A549 (cell line): ENCODE results near the gene ZFYVE28.

Source experiments
- BHLHE40 ChIP-seq: IDR thresholded peaks from 2 replicates; pipeline ENCODE4 v1.6.1; 2012; ENCODE audit warnings: low read depth, low read length, inconsistent platforms
- EP300 ChIP-seq, 2 experiments: fragments of >200 bp; sonication (Bioruptor Twin); formaldehyde crosslinking; IDR thresholded peaks; 2 replicates in 1 of 2; 3 replicates in 1 of 2; pipeline ENCODE4 v1.6.1; 2016 to 2017
- HOXB5 ChIP-seq: fragments of 250-450 bp; sonication (Bioruptor Pico); IDR thresholded peaks from 2 replicates; pipeline ENCODE4 v1.5.0; 2020; ENCODE audit warnings: mild to moderate bottlenecking, moderate library complexity
- KDM5A ChIP-seq: fragments of 200-600 bp; sonication (generic); IDR thresholded peaks from 2 replicates; pipeline ENCODE4 v1.6.1; 2016; ENCODE audit warnings: antibody characterized with exemption, mild to moderate bottlenecking
- PHF8 ChIP-seq: fragments of 200-600 bp; sonication (generic); IDR thresholded peaks from 2 replicates; pipeline ENCODE4 v1.6.1; 2016; ENCODE audit warnings: low read depth, mild to moderate bottlenecking, antibody characterized with exemption, moderate library complexity, borderline replicate concordance
- RAD21 ChIP-seq, 2 experiments: fragments of >200 bp in 1 of 2; sonication (Bioruptor Twin) in 1 of 2; formaldehyde crosslinking in 1 of 2; IDR thresholded peaks in 1 of 2; conservative IDR thresholded peaks in 1 of 2; 2 replicates in 1 of 2; 3 replicates in 1 of 2; pipeline ENCODE4 v1.6.1; 2012 to 2018; ENCODE audit warnings: inconsistent platforms in 1 of 2
- SREBF2 ChIP-seq: fragments of 450-650 bp; IDR thresholded peaks from 2 replicates; pipeline ENCODE4 v1.6.1; 2014; ENCODE audit warnings: mild to moderate bottlenecking, moderate library complexity
- ZFP36 ChIP-seq: fragments of 450-650 bp; IDR thresholded peaks from 2 replicates; pipeline ENCODE4 v1.6.1; 2014; ENCODE audit warnings: borderline replicate concordance; ENCODE audit not compliant: partially characterized antibody
- ZSCAN20 ChIP-seq: fragments of 250-450 bp; sonication (Bioruptor Pico); IDR thresholded peaks from 2 replicates; pipeline ENCODE4 v1.8.0; 2022; ENCODE audit warnings: mild to moderate bottlenecking, moderate library complexity
- TF ChIP-seq, protein P1 (sequence below): fragments of >200 bp; sonication (Bioruptor Twin); formaldehyde crosslinking; IDR thresholded peaks from 3 replicates; pipeline ENCODE4 v1.5.1; 2016

DNA sequence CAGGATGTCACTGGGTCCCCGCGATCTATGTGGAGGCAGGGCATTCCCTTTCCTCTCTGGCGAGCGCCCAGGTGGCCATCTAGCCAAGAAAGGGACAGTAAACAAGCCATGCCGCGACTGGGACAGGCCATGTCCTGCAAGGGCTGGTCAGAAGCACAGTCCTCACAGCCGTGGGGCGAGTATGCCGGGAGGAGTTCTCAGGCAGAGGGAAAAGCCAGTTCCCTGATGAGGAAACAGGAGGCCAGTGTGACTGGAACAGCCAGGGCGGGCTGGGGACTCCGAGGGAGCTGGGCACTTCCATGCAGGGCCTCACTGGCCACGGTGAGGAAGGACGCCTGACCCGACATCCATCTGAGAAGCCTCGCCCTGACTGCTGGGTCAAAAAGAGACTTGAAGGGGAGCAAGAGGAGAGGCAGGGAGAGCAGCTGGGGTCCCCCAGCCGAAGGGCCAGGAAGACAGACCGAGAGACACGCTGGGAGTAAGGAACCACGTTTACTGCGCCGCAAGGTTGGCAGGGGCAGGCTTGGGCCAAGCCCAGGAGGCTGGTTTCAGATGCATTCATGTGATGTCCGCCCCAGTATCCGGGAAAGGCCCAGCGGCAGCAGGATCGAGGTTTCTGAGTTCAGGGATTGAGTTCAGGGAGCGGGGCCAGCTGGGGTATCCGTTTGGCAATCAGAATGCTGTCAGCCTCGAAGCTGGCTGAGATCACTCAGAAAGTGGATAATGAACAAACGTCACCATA, 15.3 kb upstream of the ZFYVE28 start:
- TF ChIP-seq, protein P1, sequence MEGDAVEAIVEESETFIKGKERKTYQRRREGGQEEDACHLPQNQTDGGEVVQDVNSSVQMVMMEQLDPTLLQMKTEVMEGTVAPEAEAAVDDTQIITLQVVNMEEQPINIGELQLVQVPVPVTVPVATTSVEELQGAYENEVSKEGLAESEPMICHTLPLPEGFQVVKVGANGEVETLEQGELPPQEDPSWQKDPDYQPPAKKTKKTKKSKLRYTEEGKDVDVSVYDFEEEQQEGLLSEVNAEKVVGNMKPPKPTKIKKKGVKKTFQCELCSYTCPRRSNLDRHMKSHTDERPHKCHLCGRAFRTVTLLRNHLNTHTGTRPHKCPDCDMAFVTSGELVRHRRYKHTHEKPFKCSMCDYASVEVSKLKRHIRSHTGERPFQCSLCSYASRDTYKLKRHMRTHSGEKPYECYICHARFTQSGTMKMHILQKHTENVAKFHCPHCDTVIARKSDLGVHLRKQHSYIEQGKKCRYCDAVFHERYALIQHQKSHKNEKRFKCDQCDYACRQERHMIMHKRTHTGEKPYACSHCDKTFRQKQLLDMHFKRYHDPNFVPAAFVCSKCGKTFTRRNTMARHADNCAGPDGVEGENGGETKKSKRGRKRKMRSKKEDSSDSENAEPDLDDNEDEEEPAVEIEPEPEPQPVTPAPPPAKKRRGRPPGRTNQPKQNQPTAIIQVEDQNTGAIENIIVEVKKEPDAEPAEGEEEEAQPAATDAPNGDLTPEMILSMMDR: no peak
- TF ChIP-seq EP300 (IDR thresholded peaks at IDR 0.05): no peak
- TF ChIP-seq KDM5A: no peak
- no peak for TF ChIP-seq ZFP36
- TF ChIP-seq ZSCAN20 (CRISPR knock-in tag): no peak
- no peak for TF ChIP-seq HOXB5 (CRISPR knock-in tag)
- no peak for TF ChIP-seq PHF8
- TF ChIP-seq RAD21 (conservative IDR thresholded peaks at IDR 0.05 in 1 of 2, IDR thresholded peaks at IDR 0.05 in 1 of 2): no peak
- no peak for TF ChIP-seq SREBF2
- TF ChIP-seq BHLHE40: no peak
